IPS-11a (cell line): ENCODE results near the gene OSBPL8.
"Not testable (repeated sequence)": the region's sequence is repeated elsewhere in the genome, so short reads cannot be mapped to it uniquely, and the experiment has no call there.

ENCODE experiments used
- H3K4me3 ChIP-seq: one replicate; pipeline ENCODE4 v1.5.1; 2013; ENCODE audit warnings: low read depth, low read length, control low read depth

The OSBPL8 gene

DNA sequence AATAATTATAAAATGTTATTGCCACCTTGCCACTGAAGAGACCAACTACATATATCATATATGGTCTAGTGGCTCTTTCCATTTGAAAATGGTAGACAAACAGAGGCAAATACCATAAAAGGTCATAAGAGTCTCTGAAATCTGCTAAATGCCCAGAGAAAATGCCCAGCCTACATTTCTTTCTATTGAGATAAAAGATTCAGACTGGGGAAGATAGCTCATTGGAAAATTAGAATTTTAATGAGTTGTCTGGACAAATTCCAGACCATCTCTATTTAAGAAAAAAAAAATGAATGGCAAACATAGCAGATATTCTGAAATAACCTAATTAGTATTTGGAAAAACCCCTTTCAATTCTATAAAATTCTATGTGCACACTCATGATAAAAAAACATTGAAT is 131.5 kb downstream of the OSBPL8 start:
- no peak overlapping the region for H3K4me3 ChIP-seq

- H3K4me3 ChIP-seq, result no peak overlapping the region
Measured at GRCh38 chr12:76426160-76426559, 133.4 kb downstream of the OSBPL8 start.

DNA sequence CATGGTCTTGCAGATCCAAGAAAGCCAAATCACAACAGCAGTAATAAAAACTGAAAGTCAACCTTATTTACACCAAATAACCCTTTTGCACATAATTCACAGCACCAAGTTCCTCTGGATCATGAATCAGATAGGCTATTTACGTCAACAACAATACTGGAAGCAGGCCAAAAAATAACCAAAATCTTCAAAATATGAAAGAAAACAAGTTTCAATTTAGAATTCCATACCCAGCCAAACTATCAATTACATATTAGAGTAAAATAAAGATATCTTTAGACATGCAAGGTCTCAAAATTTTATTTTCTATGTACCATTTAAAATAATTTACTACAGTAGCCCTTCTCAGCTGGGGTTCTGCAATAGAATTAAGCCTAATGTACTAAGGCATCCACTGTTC is 134.6 kb downstream of the OSBPL8 start:
- no peak overlapping the region for H3K4me3 ChIP-seq

GRCh38 chr12:76422543-76423438 is 136.8 kb downstream of the OSBPL8 start:
- H3K4me3 ChIP-seq, result no peak overlapping the region

DNA sequence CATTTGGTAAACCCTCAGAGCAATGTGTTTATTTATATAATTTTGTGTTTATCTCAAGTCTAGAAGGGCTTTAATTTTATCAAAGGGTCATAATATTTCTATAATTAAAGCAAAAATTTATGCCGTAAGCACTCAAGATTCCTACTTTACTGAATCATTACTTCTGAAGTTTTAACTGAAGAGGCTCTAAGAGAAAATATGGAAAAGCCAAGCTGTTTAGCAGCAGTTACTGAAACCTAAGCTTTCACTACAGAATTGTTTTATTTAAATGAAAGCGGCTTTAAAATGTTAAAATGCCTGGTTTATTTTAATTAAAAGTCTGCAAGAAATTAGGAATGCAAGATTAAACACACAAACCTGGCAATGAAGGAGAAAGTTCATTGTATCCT is 137.4 kb downstream of the OSBPL8 start:
- no peak overlapping the region for H3K4me3 ChIP-seq

- no peak overlapping the region for H3K4me3 ChIP-seq
Measured at GRCh38 chr12:76421046-76421445, 138.5 kb downstream of the OSBPL8 start.

GRCh38 chr12:76420222-76420621 is 139.3 kb downstream of the OSBPL8 start:
- no peak overlapping the region for H3K4me3 ChIP-seq

GRCh38 chr12:76417116-76417515 is 142.5 kb downstream of the OSBPL8 start:
- no peak overlapping the region for H3K4me3 ChIP-seq

- no peak overlapping the region for H3K4me3 ChIP-seq
Measured at GRCh38 chr12:76413121-76413520, 146.4 kb downstream of the OSBPL8 start.

DNA sequence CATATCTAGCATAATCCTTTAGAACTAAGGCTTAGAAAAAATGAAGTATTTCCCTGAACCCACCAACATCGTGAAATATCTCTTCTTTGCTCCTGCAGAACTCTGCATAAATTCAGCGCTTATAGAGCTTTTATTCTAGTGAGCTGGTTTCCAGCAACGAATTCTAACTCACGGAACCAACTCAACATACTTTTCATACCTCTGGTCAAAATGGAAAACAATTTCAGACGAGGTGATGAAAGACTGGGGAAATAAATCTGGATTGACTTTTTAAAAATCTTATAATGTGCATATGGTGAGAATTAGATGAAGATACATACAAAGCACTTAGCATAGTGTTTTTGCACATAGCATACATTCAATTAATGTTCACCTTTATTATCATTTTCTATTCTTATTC is 148.8 kb downstream of the OSBPL8 start:
- H3K4me3 ChIP-seq, result no peak overlapping the region

- no peak overlapping the region for H3K4me3 ChIP-seq
Measured at GRCh38 chr12:76410371-76410770, 149.2 kb downstream of the OSBPL8 start.

DNA sequence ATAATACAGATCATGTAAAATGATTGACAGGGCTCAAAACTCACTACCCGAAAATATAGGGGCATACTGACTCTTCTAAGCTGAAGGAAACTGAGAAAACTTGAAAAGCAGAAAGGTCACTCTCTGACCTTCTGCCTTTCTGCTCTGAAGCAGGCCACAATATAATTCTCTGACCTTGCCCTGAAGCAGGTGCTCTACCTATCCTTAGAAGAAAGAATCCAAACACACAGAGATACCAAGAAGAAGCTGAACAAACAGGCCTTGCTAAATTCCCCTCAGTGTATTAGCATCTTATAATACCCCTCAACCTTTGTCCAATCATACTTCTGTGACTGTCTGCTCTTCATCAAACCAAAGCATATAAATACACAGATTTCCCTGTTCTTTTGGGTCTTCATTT is 150.5 kb downstream of the OSBPL8 start:
- no peak overlapping the region for H3K4me3 ChIP-seq

- H3K4me3 ChIP-seq, result no peak overlapping the region
Measured at GRCh38 chr12:76407710-76408109, 151.9 kb downstream of the OSBPL8 start.

GRCh38 chr12:76402259-76402658 is 157.3 kb downstream of the OSBPL8 start:
- H3K4me3 ChIP-seq, result no peak overlapping the region

GRCh38 chr12:76400136-76400535 is 159.4 kb downstream of the OSBPL8 start:
- H3K4me3 ChIP-seq, result no peak overlapping the region

DNA sequence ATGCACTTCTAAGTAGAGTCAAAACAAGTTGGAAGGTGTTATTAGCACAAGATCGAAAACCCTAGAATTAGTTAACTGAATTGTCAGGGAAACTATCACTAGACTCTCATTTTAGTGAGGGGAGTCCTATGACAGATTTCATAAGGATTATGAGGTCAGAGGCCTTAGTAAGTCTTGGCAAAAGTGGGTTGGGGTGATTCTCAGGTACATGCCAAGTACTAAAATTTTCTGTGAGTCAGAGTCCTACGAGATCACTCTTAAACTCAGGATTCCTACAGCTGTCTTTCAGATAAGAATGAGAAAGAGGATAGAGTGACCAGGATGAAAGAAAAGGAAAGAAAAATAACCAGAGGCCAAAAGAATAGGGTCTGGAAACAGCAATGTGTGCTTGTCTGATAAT is 160.5 kb downstream of the OSBPL8 start:
- H3K4me3 ChIP-seq, result no peak overlapping the region

GRCh38 chr12:76398106-76398505 is 161.5 kb downstream of the OSBPL8 start:
- H3K4me3 ChIP-seq, result no peak overlapping the region

DNA sequence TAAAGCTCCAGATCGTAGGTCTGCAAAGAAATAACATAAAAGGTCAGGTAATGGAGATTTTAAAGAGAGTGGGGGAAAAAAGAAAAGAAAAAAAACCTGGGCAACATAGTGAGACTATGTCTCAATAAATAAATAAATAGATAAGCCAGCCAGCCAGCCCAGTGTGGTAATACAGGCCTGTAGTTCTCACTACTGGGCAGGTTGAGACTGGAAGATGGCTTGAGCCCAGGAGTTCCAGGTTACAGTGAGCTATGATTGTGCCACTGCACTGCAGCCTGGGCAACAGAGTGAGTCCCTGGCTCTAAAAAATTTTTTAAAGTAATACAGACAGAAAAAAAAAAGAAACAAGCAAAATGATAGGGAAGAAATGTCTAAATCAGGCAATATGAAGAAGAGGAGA is 168.1 kb downstream of the OSBPL8 start:
- no peak overlapping the region for H3K4me3 ChIP-seq

DNA sequence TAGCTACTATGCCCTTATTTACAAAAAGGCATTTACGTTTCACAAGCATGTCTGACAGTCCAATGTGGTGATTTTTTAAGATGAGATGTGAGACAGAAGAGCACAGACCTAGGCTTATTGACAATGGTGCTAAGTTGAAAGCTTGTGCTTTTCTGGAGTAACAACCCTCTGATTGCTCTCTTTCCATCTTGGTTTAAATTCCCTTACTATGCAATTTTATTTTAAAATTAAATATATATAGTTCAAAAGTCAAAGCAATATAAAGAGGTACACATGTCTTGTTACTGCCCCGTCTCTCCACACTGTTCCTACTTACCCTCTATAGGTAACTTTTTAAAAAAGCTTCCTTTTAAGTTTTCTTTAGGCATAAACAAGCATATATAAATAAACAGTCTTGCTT is 172.0 kb downstream of the OSBPL8 start:
- H3K4me3 ChIP-seq, result no peak overlapping the region

DNA sequence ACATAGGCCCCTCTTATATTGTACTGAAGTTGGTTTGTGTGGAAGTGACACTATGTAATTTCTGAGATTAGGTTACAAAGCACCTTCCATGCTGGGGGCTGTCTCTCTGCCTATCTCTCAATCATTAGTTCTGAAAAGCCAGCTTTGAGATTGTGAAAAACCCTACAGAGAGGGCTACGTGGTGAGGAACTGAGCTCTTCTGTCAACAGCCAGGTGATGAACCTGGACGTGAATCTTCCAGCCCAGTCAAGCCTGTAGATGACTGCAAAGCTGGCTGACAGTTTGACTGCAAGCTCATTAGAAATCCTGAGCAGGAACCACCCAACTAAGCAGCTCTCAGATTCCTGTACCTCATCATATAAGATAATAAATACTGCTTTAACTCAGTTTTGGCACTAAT is 175.0 kb downstream of the OSBPL8 start:
- H3K4me3 ChIP-seq, result no peak overlapping the region

DNA sequence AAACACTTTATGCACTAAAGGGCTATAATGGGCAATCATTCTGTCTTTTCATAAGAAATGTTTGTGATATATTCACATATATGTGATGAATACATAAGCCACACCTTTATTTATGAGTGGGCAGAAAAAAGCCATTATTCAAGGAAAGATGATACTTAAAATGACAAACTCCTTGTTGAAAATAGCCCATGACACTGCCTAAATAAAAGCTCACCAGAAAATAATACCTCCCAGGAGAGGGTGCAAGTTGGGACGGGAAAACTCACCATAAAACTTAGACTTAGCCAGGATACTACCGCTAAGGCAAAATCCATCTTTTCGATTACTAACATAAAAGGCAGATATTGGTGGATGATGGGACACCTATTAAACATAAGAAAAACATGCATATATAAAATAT is 175.6 kb downstream of the OSBPL8 start:
- no peak overlapping the region for H3K4me3 ChIP-seq

- H3K4me3 ChIP-seq, result no peak overlapping the region
Measured at GRCh38 chr12:76379261-76379660, 180.3 kb downstream of the OSBPL8 start.

DNA sequence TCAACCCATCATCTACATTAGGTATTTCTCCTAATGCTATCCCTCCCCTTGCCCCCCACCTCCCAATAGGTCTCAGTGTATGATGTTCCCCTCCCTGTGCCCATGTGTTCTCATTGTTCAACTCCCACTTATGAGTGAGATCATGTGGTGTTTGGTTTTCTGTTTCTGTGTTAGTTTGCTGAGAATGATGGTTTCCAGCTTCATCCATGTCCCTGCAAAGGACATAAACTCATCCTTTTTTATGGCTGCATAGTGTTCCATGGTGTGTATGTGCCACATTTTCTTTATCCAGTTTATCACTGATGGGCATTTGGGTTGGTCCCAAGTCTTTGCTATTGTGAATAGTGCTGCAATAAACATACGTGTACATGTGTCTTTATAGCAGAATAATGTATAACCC is 182.7 kb downstream of the OSBPL8 start:
- H3K4me3 ChIP-seq, result not testable (repeated sequence)
